MV-4-11 (cell line): ENCODE results near the gene LRCOL1.

ENCODE experiments used
- DNase-seq: peaks from one replicate; lab custom pipeline; 2025; lab: John Stamatoyannopoulos, UW

Gene LRCOL1

GRCh38 chr12:132635076-132635955 lies 24.9 kb upstream of the LRCOL1 start:
- no peak for DNase-seq

GRCh38 chr12:132634411-132634990 lies 24.1 kb upstream of the LRCOL1 start:
- no peak for DNase-seq

GRCh38 chr12:132633901-132634300 lies 23.5 kb upstream of the LRCOL1 start:
- DNase-seq, result no peak

GRCh38 chr12:132633398-132633797 lies 23.0 kb upstream of the LRCOL1 start:
- DNase-seq, result no peak

GRCh38 chr12:132632521-132633228 lies 22.3 kb upstream of the LRCOL1 start:
- no peak for DNase-seq

GRCh38 chr12:132631666-132632065 lies 21.3 kb upstream of the LRCOL1 start:
- DNase-seq, result no peak

GRCh38 chr12:132630672-132631071 lies 20.3 kb upstream of the LRCOL1 start:
- no peak for DNase-seq

- DNase-seq, result no peak
Observed at GRCh38 chr12:132629330-132629729, 18.9 kb upstream of the LRCOL1 start.

GRCh38 chr12:132625731-132626430 lies 15.5 kb upstream of the LRCOL1 start:
- DNase-seq, result no peak

- no peak for DNase-seq
Observed at GRCh38 chr12:132624910-132625630, 14.7 kb upstream of the LRCOL1 start.

GRCh38 chr12:132624186-132624855 lies 13.9 kb upstream of the LRCOL1 start:
- DNase-seq, result no peak

- DNase-seq, result no peak
Observed at GRCh38 chr12:132623072-132623869, 12.9 kb upstream of the LRCOL1 start.

- no peak for DNase-seq
Observed at GRCh38 chr12:132622437-132623071, 12.2 kb upstream of the LRCOL1 start.

GRCh38 chr12:132621657-132622435 lies 11.5 kb upstream of the LRCOL1 start:
- no peak for DNase-seq

- DNase-seq, result no peak
Observed at GRCh38 chr12:132620899-132621656, 10.7 kb upstream of the LRCOL1 start.

GRCh38 chr12:132620113-132620898 lies 9.9 kb upstream of the LRCOL1 start:
- no peak for DNase-seq

GRCh38 chr12:132619386-132620112 lies 9.2 kb upstream of the LRCOL1 start:
- no peak for DNase-seq
